C4-2B (cell line): ENCODE data around the gene FHAD1.

Experiments
- CTCF ChIP-seq: fragments of 450-650 bp; conservative IDR thresholded peaks from 2 replicates; pipeline ENCODE4 v1.5.1; 2017; ENCODE audit warnings: mild to moderate bottlenecking
- ZFX ChIP-seq: fragments of 450-650 bp; IDR thresholded peaks from 2 replicates; pipeline ENCODE4 v1.6.1; 2017

GRCh38 chr1:15390667-15391066, 143.6 kb downstream of the FHAD1 start:
- TF ChIP-seq CTCF (no peak), ZFX (no peak)
